SH-SY5Y (cell line): ENCODE results near the gene AAK1.

ENCODE experiments used
- GATA2 ChIP-seq: IDR thresholded peaks from 2 replicates; pipeline ENCODE4 v1.6.1; 2011; ENCODE audit warnings: mild to moderate bottlenecking, low read depth, low read length
- GATA3 ChIP-seq: IDR thresholded peaks from 2 replicates; pipeline ENCODE4 v1.6.1; 2011; ENCODE audit warnings: low read depth, mild to moderate bottlenecking, low read length, moderate library complexity

Gene AAK1

GRCh38 chr2:69556008-69556407 is 87.5 kb downstream of the AAK1 start:
- TF ChIP-seq GATA3: no peak
- no peak for TF ChIP-seq GATA2

GRCh38 chr2:69554981-69555380 is 88.6 kb downstream of the AAK1 start:
- TF ChIP-seq GATA2 (no peak), GATA3 (no peak)

GRCh38 chr2:69554568-69554967 is 89.0 kb downstream of the AAK1 start:
- TF ChIP-seq GATA3 (no peak), GATA2 (no peak)

GRCh38 chr2:69553991-69554390 is 89.5 kb downstream of the AAK1 start:
- TF ChIP-seq GATA2 (no peak), GATA3 (no peak)

DNA sequence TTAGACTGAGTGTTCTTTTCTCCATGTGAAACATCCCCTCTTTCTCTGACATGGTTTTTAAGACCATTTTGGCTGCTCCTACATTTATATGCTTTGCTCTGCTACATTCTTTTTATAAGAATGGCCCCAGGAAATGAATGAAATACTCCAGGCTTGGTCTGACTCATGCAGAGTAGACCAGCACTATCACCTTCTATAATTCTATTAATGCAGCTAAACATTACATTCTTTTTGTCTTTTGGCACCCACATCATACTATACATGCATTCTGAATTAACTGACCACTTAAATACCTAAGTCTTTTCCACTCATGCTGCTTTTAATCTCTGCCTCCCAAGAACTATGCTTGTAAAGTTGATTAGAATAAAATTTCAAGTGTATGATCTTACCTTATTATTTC is 94.1 kb downstream of the AAK1 start:
- TF ChIP-seq GATA3 (no peak), GATA2 (no peak)

GRCh38 chr2:69547984-69548715 is 95.4 kb downstream of the AAK1 start:
- TF ChIP-seq GATA2 (no peak), GATA3 (no peak)

DNA sequence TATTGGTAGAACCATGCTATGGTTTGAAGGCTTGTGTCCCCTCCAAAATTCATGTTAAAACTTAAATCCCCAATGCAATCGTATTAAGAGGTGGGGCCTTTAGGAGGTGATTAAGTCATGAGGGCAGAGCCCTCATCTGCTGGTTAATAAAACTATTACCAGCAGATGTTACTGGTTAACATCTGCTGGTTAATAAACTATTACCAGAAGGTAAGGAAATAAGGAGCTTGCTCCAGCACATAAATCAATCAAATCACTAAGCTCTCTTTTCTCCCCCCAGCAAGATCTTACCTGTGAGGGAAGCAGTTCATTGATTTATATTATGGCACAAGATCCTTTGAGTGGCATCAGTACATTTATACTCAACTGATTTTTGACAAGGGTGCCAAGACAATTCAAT is 96.9 kb downstream of the AAK1 start:
- TF ChIP-seq GATA3 (no peak), GATA2 (no peak)

DNA sequence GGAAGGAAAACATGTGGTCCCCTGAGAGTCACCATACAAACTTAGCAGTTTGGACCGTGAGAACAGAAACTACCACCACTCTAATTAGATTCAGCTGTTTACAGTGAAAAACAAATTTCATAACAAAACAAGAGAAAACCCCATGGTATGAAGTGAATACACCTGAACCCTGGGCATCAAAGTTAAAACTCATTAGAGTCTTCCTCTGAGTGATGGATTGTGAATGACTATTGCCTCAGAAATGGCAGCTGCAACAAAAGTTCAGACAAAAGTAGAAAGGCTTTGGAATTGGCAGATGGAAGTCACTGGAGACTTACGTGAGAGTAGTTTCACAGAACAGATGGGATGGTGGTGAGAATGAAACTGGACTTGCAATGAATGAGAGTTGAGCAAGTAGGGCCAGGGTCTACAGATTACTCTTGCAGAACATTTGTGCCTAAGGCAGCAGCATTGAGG is 98.0 kb downstream of the AAK1 start:
- TF ChIP-seq GATA2: no peak
- no peak for TF ChIP-seq GATA3

DNA sequence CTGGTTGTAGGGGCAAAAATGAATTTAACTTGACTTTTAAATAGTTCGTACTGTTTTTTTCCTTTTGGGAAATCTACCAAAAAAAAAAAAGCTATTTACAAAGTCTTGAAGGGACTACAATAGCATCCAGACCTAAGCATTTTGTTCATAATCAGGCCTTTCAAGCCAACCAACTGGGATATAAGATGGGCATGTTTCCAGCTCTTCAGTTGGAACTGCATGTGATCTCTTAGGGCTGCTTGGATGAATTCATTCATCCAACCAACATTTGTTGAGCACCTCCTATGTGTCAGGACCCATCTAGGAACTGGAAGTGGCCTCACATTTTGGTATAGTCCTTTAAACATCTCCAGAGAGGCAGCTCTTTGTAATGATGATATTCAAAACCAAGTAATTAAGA is 98.6 kb downstream of the AAK1 start:
- no peak for TF ChIP-seq GATA3

- TF ChIP-seq GATA2 (no peak), GATA3 (no peak)
These were observed 104.0 kb downstream of the AAK1 start for GRCh38 chr2:69539549-69539908.

DNA sequence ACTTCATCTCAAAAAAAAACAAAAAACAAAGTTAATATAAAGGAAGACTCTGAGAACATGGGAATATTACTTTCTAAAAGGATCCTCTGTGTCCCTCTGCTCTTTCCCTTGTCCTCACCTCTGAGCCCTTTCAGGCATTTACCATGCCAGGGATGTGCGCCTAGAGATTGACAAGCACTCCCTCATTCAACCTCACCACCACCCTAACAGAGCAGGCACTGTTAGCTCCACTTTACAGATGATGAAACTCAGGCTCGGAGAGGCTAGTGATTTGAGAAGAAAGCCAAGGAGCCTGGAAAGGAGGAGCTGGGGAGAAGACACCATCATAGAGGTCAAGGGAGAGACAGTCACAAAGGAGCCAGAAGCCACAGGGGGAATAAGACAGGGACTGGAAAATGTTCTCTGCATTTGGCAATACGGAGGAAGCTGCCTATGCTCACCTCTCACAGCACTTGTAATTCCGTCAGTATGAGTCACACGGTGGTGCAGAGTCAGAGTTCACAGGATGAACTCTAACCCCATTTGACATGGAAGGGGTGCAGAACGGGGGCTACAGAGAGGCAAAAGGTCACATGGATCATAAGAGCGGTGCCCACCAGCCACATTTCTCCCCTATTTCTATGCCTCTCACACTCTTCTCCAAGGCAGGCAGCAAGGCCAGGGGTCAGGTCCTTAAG is 104.5 kb downstream of the AAK1 start:
- TF ChIP-seq GATA3 (no peak), GATA2 (no peak)

- TF ChIP-seq GATA2 (no peak), GATA3 (no peak)
These were observed 105.3 kb downstream of the AAK1 start for GRCh38 chr2:69538249-69538648.

GRCh38 chr2:69535817-69536241 is 107.7 kb downstream of the AAK1 start:
- TF ChIP-seq GATA3: no peak
- TF ChIP-seq GATA2: no peak

GRCh38 chr2:69531186-69531585 is 112.4 kb downstream of the AAK1 start:
- TF ChIP-seq GATA3 (no peak), GATA2 (no peak)

DNA sequence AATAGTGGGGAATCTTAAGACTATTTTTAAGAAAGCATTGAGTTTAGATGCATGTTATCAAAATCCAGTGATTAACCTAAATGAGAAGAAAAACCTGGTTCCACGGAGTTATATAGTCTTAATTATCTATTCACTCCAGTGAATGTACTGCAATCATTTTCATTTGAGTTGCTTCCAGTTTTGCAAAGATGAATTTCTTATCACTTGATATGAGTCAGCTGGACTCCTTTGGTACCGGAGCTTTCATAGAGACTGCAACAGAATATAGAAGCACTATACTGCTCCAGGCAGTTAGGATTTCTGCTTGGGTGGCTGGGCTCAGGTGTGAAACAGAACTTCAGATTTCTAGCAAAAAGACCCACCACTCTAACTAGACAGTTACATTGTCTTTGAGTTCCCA is 114.1 kb downstream of the AAK1 start:
- no peak for TF ChIP-seq GATA3
- no peak for TF ChIP-seq GATA2
